HUES48 (cell line): ENCODE results near the gene AGFG2.

Experiments
- H3K27ac ChIP-seq: one replicate; pipeline ENCODE4 v1.7.0; 2013; ENCODE audit warnings: low read depth, low read length, inconsistent platforms
- H3K27me3 ChIP-seq: 2 replicates; pipeline ENCODE4 v1.6.1; 2013; ENCODE audit warnings: mild to moderate bottlenecking, low read length; ENCODE audit not compliant: control insufficient read depth, insufficient read depth
- H3K36me3 ChIP-seq: 2 replicates; pipeline ENCODE4 v1.6.1; 2013; ENCODE audit warnings: low read length; ENCODE audit not compliant: control insufficient read depth, insufficient read depth
- H3K4me1 ChIP-seq: 2 replicates; pipeline ENCODE4 v1.6.1; 2013; ENCODE audit warnings: mild to moderate bottlenecking, low read length; ENCODE audit not compliant: control insufficient read depth, insufficient read depth
- H3K4me3 ChIP-seq: 2 replicates; pipeline ENCODE4 v1.5.1; 2013; ENCODE audit warnings: mild to moderate bottlenecking, low read depth, low read length
- H3K9ac ChIP-seq: 2 replicates; pipeline ENCODE4 v1.6.1; 2013; ENCODE audit warnings: mild to moderate bottlenecking, low read depth, low read length, moderate library complexity
- H3K9me3 ChIP-seq: 2 replicates; pipeline ENCODE4 v1.6.1; 2013; ENCODE audit warnings: low read length; ENCODE audit not compliant: control insufficient read depth, insufficient read depth

The AGFG2 gene

DNA sequence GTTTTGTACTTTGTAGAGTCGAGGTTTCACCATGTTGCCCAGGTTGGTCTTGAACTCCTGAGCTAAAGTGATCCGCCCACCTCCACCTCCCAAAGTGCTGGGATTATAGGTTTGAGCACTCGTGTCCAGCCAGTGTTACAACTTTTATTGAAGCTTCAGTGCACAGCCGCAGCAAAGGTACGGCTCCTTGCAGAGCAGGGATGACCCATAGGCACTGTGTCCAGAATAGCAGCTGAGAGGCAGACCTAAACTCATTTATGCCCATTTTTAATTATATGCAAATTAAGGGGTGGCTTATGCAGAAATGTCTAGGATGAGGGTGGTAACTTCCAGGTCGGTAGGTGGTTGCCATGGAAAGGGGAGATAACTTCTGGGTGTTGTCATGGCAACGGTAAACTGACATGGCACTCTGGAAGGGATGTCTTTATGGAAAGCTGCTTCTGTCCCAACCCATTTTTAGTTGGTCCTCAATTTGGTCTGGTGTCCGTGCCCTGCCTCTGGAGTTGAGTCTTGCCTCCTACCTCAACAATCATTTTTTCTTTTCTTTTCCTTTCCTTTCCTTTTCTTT lies 32.6 kb upstream of the AGFG2 start:
- H3K9ac ChIP-seq, result no peak overlapping the region
- H3K9me3 ChIP-seq, result no peaks in the 10 kb centered on the region
- no peaks in the 10 kb centered on the region for H3K4me1 ChIP-seq
- no peaks in the 10 kb centered on the region for H3K27me3 ChIP-seq
- no peak overlapping the region for H3K4me3 ChIP-seq
- H3K27ac ChIP-seq, result no peak overlapping the region
- no peaks in the 10 kb centered on the region for H3K36me3 ChIP-seq

GRCh38 chr7:100509231-100509630 lies 29.8 kb upstream of the AGFG2 start:
- H3K27me3 ChIP-seq, result no peaks in the 10 kb centered on the region
- no peak overlapping the region for H3K9ac ChIP-seq
- H3K9me3 ChIP-seq, result no peaks in the 10 kb centered on the region
- no peak overlapping the region for H3K27ac ChIP-seq
- H3K36me3 ChIP-seq, result no peaks in the 10 kb centered on the region
- H3K4me3 ChIP-seq, result no peak overlapping the region
- H3K4me1 ChIP-seq, result no peaks in the 10 kb centered on the region

DNA sequence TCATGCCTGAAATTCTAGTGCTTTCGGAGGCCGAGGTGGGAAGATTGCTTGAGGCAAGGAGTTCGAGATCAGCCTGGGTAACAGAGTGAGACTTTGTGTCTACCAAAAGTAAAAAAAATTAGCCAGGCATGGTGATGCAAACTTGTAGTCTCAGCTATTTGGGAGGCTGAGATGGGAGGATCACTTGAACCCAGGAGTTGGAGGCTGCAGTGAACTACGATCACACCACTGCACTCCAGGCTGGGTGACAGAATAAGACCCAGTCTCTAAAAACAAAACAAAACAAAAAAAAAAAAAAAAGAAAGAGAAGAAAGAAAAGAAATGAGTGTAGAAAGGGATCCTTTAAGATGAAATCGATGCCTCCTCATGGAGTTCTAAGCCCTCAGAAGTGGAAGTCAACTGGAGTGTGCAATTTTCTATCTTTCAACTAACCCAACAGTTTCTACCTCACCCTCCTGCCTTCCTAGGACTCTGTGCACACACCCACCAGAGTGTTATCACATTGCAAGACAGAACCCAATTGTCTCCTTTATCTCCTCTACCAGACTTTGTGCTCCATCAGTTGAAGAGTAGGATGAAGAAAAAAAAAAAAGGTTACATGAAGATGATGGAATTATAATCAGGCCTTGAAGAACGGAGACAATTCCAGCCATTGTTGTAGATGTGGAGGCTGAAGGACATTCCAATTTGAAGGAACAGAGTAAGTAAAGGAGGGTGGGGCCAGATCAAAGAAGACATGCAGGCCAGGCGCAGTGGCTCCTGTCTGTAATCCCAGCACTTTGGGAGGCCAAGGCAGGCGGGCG lies 28.4 kb upstream of the AGFG2 start:
- no peak overlapping the region for H3K9ac ChIP-seq

GRCh38 chr7:100513212-100513810 lies 25.7 kb upstream of the AGFG2 start:
- no peaks in the 10 kb centered on the region for H3K9me3 ChIP-seq
- no peak overlapping the region for H3K9ac ChIP-seq
- no peaks in the 10 kb centered on the region for H3K4me1 ChIP-seq
- H3K36me3 ChIP-seq, result no peaks in the 10 kb centered on the region
- no peak overlapping the region for H3K4me3 ChIP-seq
- H3K27ac ChIP-seq, result no peak overlapping the region
- H3K27me3 ChIP-seq, result no peaks in the 10 kb centered on the region

More for the DNA sequence above, 28.4 kb upstream of the AGFG2 start:
- no peaks in the 10 kb centered on the region for H3K9me3 ChIP-seq
- no peak overlapping the region for H3K4me3 ChIP-seq
- H3K27me3 ChIP-seq, result no peaks in the 10 kb centered on the region
- no peaks in the 10 kb centered on the region for H3K36me3 ChIP-seq
- H3K4me1 ChIP-seq, result no peaks in the 10 kb centered on the region
- no peak overlapping the region for H3K27ac ChIP-seq

GRCh38 chr7:100515072-100515532 lies 23.9 kb upstream of the AGFG2 start:
- H3K27me3 ChIP-seq, result no peaks in the 10 kb centered on the region
- no peaks in the 10 kb centered on the region for H3K9me3 ChIP-seq
- H3K36me3 ChIP-seq, result no peaks in the 10 kb centered on the region
- no peaks in the 10 kb centered on the region for H3K4me1 ChIP-seq
- no peak overlapping the region for H3K27ac ChIP-seq
- no peak overlapping the region for H3K4me3 ChIP-seq
- no peak overlapping the region for H3K9ac ChIP-seq

DNA sequence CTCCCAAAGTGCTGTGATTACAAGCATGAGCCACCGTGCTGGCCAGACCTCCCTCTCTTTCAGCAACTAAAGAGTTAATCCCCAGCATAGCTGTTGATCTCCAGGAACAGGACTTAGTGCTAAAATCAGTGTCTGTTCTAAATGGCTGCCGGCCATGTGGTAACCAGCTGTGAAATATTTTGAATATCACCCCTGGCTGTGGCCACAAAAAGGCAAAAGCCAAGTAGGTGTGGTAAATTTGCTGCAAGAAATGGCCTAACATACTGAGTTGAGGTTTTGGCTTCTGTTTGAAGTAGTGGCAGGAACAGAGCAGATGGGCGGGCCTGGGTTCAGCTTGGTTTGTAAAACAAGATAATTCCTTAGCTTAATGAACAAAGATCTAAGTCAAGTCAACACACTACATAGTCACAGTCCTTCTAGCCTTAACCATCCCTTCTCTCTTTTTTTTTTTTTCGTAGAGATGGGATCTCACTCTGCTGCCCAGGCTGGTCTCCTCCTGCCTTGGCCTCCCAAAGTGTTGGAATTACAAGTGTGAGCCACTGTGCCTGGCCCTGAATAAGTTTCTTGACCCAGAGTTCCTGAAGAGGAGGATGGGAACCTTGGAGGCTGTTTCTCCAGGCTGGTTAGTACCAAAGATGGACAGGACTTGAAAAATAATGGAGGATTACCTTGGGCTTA lies 22.7 kb upstream of the AGFG2 start:
- Histone ChIP-seq H3K27me3 (no peaks in the 10 kb centered on the region), H3K36me3 (no peaks in the 10 kb centered on the region), H3K9me3 (no peaks in the 10 kb centered on the region), H3K9ac (no peak overlapping the region), H3K4me1 (no peaks in the 10 kb centered on the region), H3K27ac (no peak overlapping the region), H3K4me3 (no peak overlapping the region)

- Histone ChIP-seq H3K27ac (no peak overlapping the region), H3K9ac (no peak overlapping the region), H3K4me1 (no peaks in the 10 kb centered on the region), H3K27me3 (no peaks in the 10 kb centered on the region), H3K4me3 (no peak overlapping the region), H3K9me3 (no peaks in the 10 kb centered on the region), H3K36me3 (no peaks in the 10 kb centered on the region)
Measured at GRCh38 chr7:100517305-100517704, 21.7 kb upstream of the AGFG2 start.

- Histone ChIP-seq H3K4me3 (no peak overlapping the region), H3K9ac (no peak overlapping the region), H3K4me1 (no peaks in the 10 kb centered on the region), H3K27ac (no peak overlapping the region), H3K9me3 (no peaks in the 10 kb centered on the region), H3K36me3 (no peaks in the 10 kb centered on the region), H3K27me3 (no peaks in the 10 kb centered on the region)
Measured at GRCh38 chr7:100519580-100519979, 19.4 kb upstream of the AGFG2 start.

GRCh38 chr7:100520138-100520537 lies 18.9 kb upstream of the AGFG2 start:
- no peaks in the 10 kb centered on the region for H3K27me3 ChIP-seq
- H3K9me3 ChIP-seq, result no peaks in the 10 kb centered on the region
- H3K4me3 ChIP-seq, result no peak overlapping the region
- H3K4me1 ChIP-seq, result no peaks in the 10 kb centered on the region
- H3K36me3 ChIP-seq, result no peaks in the 10 kb centered on the region
- no peak overlapping the region for H3K27ac ChIP-seq
- no peak overlapping the region for H3K9ac ChIP-seq

- no peaks in the 10 kb centered on the region for H3K4me1 ChIP-seq
- no peak overlapping the region for H3K27ac ChIP-seq
- no peak overlapping the region for H3K9ac ChIP-seq
- no peaks in the 10 kb centered on the region for H3K36me3 ChIP-seq
- no peaks in the 10 kb centered on the region for H3K9me3 ChIP-seq
- H3K4me3 ChIP-seq, result no peak overlapping the region
- H3K27me3 ChIP-seq, result no peaks in the 10 kb centered on the region
Measured at GRCh38 chr7:100521076-100521475, 17.9 kb upstream of the AGFG2 start.
